GM12878 (cell line): ENCODE data around the gene HTR7. TPM values are rescaled to one million over a fixed set of nuclear protein-coding genes. Genes with fewer than 3 reads are reported as not detected.

Source experiments
- CBX3 ChIP-seq: fragments of 200-600 bp; sonication (generic); IDR thresholded peaks from 2 replicates; pipeline ENCODE4 v1.6.1; 2016; ENCODE audit warnings: low read depth, borderline replicate concordance
- E4F1 ChIP-seq: fragments of 450-650 bp; IDR thresholded peaks from 2 replicates; pipeline ENCODE4 v1.6.1; 2018; ENCODE audit warnings: borderline replicate concordance, mild to moderate bottlenecking; ENCODE audit not compliant: partially characterized antibody
- RELA ChIP-seq: fragments of 450-650 bp; IDR thresholded peaks from 2 replicates; pipeline ENCODE4 v1.8.0; 2014; ENCODE audit warnings: borderline replicate concordance; ENCODE audit not compliant: partially characterized antibody
- RFX5 ChIP-seq: IDR thresholded peaks from 2 replicates; pipeline ENCODE4 v1.6.1; 2011; ENCODE audit warnings: low read depth, low read length, improper control_type of control experiment
- TAF1 ChIP-seq: IDR thresholded peaks from 2 replicates; pipeline ENCODE4 v1.6.1; 2011; ENCODE audit warnings: mild to moderate bottlenecking, low read depth, low read length, borderline replicate concordance
- ZBTB40 ChIP-seq: fragments of 450-650 bp; IDR thresholded peaks from 2 replicates; pipeline ENCODE4 v1.6.1; 2016; ENCODE audit warnings: mild to moderate bottlenecking, moderate library complexity, borderline replicate concordance
- ZNF687 ChIP-seq: fragments of 450-650 bp; IDR thresholded peaks from 2 replicates; pipeline ENCODE4 v1.6.1; 2017; ENCODE audit warnings: mild to moderate bottlenecking, moderate library complexity
- polyA plus RNA-seq, 11 experiments: library from polyadenylated mRNA; depleted of rRNA in 4 of 11; unstranded in 6 of 11; stranded (reverse) in 5 of 11; fragments of >200 nt; fragmentation: Nextera tagmentation in 4 of 11; fragmentation: Illumina TruSeq in 1 of 11; extraction: Ambion mirVana in 4 of 11; extraction: Trizol in 1 of 11; gene quantifications; 1 replicate in 1 of 11; 2 replicates in 10 of 11; pipeline versions ENCODE4 v1.2.1 to v1.2.3, GENCODE V29; 2011 to 2016; ENCODE audit warnings: inconsistent platforms in 2 of 11, missing spikeins in 2 of 11, low read depth in 1 of 11
- total RNA-seq, 4 experiments: library from RNA; depleted of rRNA in 3 of 4; stranded (reverse); fragments of >200 nt in 3 of 4; fragmentation: Illumina TruSeq in 1 of 4; extraction: Trizol in 1 of 4; gene quantifications; 2 replicates each; pipeline versions ENCODE4 v1.2.1 to v1.2.3, GENCODE V29; 2013 to 2021
- TF ChIP-seq, protein P1 (sequence below): IDR thresholded peaks from 2 replicates; pipeline ENCODE4 v1.6.1; 2012; ENCODE audit warnings: low read depth, low read length, improper control_type of control experiment

The HTR7 gene
- total and polyA plus RNA-seq, 10 of the 15 experiments (the other 5 are each of a cell fraction or from before 2014, with no cell fraction given), result 0.01 to 1.3 (median 0.06) TPM; not detected in 4

GRCh38 chr10:90871766-90872647, 14.2 kb upstream of the HTR7 start, which contains the start of gene RPP30 (continued):
- peak; percentile 44; the same call in 1 of the 2 replicates for TF ChIP-seq ZNF687
- TF ChIP-seq CBX3, result no peak
- peak; percentile 63; the same call in 1 of the 2 replicates for TF ChIP-seq TAF1
- no peak for TF ChIP-seq RFX5
- TF ChIP-seq, protein P1, sequence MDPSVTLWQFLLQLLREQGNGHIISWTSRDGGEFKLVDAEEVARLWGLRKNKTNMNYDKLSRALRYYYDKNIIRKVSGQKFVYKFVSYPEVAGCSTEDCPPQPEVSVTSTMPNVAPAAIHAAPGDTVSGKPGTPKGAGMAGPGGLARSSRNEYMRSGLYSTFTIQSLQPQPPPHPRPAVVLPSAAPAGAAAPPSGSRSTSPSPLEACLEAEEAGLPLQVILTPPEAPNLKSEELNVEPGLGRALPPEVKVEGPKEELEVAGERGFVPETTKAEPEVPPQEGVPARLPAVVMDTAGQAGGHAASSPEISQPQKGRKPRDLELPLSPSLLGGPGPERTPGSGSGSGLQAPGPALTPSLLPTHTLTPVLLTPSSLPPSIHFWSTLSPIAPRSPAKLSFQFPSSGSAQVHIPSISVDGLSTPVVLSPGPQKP, result no peak
- no peak for TF ChIP-seq E4F1
- no peak for TF ChIP-seq RELA
- no peak for TF ChIP-seq ZBTB40
